D721Med (cell line): ENCODE results near the gene DNAH17.

Source experiments
- DNase-seq: peaks from one replicate; pipeline ENCODE4 v3.0.0; 2011; ENCODE audit warnings: low spot score; ENCODE audit not compliant: insufficient read length
- FAIRE-seq: peaks from 2 replicates; lab custom pipeline; 2011; peaks lifted over from hg19 to GRCh38; lab: Jason Lieb, UNC
- TF ChIP-seq, protein P1 (sequence below): IDR thresholded peaks from 2 replicates; pipeline ENCODE4 v1.5.1; 2012; ENCODE audit warnings: mild to moderate bottlenecking, control low read depth; ENCODE audit not compliant: insufficient read depth; ENCODE audit errors: missing control alignments

The DNAH17 gene

GRCh38 chr17:78501241-78502036 lies 75.8 kb downstream of the DNAH17 start:
- DNase-seq (no peak), FAIRE-seq (no peak)
- TF ChIP-seq, protein P1, sequence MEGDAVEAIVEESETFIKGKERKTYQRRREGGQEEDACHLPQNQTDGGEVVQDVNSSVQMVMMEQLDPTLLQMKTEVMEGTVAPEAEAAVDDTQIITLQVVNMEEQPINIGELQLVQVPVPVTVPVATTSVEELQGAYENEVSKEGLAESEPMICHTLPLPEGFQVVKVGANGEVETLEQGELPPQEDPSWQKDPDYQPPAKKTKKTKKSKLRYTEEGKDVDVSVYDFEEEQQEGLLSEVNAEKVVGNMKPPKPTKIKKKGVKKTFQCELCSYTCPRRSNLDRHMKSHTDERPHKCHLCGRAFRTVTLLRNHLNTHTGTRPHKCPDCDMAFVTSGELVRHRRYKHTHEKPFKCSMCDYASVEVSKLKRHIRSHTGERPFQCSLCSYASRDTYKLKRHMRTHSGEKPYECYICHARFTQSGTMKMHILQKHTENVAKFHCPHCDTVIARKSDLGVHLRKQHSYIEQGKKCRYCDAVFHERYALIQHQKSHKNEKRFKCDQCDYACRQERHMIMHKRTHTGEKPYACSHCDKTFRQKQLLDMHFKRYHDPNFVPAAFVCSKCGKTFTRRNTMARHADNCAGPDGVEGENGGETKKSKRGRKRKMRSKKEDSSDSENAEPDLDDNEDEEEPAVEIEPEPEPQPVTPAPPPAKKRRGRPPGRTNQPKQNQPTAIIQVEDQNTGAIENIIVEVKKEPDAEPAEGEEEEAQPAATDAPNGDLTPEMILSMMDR: no peak

DNA sequence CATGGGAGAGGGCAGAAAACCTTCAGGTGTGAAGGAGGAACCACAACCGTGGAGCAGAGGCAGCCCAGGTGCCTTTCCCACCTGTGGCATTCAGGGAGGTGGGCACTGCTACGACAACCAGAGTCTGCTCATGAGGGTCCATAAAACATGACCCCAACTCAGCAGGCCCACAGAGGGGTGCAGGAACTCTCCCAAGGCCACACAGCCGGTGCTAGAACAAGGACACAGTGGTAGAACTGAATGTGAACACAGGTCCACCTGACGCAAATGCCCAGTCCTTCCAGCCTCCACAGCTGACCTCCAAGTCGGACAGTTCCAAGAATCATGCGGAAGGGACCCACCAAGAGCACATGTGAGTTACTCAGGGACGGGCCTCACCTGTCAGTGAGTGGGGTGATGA lies 76.4 kb downstream of the DNAH17 start:
- TF ChIP-seq, protein P1: no peak
- DNase-seq: no peak
- no peak for FAIRE-seq

GRCh38 chr17:78499715-78500540 lies 77.3 kb downstream of the DNAH17 start:
- TF ChIP-seq, protein P1: no peak
- DNase-seq (no peak), FAIRE-seq (no peak)

- FAIRE-seq: no peak
- TF ChIP-seq, protein P1: no peak
- DNase-seq: no peak
Measured at GRCh38 chr17:78498848-78499247, 78.3 kb downstream of the DNAH17 start.

DNA sequence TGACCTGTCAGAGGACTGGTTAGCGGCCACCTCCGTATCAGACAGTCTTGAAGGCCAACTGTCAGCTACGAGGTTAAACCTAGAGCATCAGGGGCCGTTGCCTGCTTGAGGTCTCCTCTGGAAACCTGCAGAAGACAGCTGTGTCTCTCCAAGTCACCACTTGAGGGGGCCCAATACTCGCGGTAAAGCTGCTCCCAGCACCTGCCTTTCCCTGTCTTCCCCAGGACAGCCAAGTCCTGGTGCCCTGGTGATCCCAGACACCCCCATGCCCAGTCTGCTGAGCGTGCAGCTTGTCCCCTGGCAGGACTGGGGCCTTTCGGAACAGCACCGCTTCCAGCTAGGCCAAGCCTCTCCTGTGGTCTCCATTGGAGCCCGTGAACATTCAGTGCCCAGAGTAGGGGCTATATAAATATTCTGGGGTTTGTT lies 80.1 kb downstream of the DNAH17 start:
- FAIRE-seq (no peak), DNase-seq (peak; percentile 94)
- TF ChIP-seq, protein P1: peak; percentile 97

DNA sequence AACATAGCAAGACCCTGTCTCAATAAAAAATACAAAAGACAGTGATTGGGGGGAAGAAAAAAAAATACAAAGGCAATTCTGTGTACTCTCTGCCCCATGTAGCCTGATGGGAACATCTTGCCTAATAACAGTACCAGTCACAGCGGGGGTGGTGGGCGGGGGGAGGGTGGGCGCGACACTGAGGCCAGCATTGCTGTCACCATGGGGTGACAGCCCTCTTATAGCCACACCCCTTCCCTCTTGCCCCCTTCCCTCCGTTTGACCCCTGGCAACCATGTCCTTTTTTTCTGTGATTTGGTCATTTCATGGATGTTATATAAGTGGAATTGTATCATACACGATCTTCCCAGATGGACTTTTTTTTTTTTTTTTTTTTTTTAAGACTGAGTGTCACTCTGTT lies 80.9 kb downstream of the DNAH17 start:
- DNase-seq (no peak), FAIRE-seq (no peak)
- TF ChIP-seq, protein P1: no peak

DNA sequence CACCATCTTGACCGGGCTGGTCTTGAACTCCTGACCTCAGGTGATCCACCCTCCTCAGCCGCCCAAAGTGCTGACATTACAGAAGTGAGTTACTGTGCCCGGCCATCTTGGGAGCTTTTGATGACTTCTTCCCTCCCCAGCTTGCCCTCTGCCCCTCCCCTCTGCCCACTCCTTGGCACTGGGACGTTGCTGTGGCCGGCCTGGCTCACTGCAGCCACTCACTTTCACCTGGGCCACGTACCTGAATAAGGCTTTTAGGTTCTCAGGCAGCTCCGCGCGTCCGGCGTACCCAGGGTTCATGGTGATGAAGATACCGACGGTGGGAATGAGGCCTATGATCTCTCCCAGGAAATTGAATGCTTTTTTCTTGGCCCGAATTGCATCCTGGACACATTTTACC lies 81.6 kb downstream of the DNAH17 start:
- DNase-seq: no peak
- TF ChIP-seq, protein P1: no peak
- no peak for FAIRE-seq
